Measurements from ENCODE around the gene LBHD1.
"Not testable (repeated sequence)": the region's sequence is repeated elsewhere in the genome, so short reads cannot be mapped to it uniquely, and the experiment has no call there.

The LBHD1 gene

GRCh38 chr11:62654297-62654696, 17.8 kb downstream of the LBHD1 start:
- no peak for FAIRE-seq

DNA sequence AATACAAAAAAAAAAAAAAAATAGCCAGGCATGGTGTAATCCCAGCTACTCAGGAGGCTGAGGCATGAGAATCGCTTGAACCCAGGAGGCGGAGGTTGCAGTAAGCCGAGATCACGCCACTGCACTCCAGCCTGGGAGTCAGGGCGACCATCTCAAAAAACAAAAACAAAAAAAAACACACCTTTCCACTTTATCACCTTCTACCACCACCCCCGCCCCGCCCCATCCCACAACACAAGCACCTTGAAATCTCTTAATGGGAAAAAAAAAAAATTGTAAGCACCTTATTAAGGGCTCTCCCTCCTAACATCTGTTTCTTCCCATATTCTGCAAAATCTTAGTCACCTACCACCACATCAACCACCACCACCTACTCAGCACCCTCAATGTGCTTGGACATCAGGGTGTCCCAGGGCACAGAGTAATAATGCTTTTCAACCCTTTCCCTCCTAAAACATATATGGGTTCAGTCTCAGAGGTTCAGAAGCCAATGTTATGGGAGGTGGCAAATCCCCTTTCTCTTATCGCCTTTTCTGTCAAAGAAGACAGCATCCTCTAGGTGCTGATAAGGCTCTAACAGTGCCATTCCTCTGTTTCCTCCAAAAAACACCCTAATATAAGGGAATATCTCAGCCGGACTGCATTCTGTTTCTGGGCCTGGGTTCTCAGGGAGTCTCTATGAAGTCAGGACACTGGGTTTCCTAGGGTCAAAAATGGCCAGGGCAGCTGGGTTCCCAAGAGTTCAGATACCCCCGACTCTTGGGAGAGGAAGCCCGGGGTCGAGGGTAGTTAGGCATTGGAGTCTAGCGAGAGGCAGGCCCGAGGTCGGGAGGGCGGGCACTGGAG, 19.7 kb downstream of the LBHD1 start:
- no peak for FAIRE-seq

GRCh38 chr11:62650283-62650682, 21.8 kb downstream of the LBHD1 start:
- not testable (repeated sequence) for FAIRE-seq

DNA sequence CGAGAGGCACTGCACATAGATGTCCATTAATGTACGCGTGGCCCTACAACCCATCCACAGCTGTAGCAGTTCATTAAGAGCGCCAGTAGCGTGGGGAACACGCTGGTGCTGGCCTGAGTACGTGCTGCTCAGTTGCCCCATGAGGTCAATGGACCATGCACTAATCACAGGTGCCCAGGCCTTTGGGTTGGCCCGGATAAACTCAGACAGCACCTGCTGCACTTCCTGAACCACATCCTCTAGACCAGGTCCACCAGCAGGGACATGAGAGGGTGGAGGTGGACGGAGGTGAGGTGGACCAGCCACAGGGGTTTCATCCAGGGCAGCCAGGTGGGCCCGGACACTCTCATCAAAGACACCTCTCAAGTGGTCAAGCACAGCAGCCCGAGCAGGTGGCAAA, 22.6 kb downstream of the LBHD1 start:
- FAIRE-seq, result no peak

- no peak for FAIRE-seq
These were observed 23.1 kb downstream of the LBHD1 start for GRCh38 chr11:62648967-62649364.

- no peak for FAIRE-seq
These were observed 23.7 kb downstream of the LBHD1 start for GRCh38 chr11:62648185-62648966.

GRCh38 chr11:62647609-62648005, 24.5 kb downstream of the LBHD1 start:
- FAIRE-seq, result no peak

DNA sequence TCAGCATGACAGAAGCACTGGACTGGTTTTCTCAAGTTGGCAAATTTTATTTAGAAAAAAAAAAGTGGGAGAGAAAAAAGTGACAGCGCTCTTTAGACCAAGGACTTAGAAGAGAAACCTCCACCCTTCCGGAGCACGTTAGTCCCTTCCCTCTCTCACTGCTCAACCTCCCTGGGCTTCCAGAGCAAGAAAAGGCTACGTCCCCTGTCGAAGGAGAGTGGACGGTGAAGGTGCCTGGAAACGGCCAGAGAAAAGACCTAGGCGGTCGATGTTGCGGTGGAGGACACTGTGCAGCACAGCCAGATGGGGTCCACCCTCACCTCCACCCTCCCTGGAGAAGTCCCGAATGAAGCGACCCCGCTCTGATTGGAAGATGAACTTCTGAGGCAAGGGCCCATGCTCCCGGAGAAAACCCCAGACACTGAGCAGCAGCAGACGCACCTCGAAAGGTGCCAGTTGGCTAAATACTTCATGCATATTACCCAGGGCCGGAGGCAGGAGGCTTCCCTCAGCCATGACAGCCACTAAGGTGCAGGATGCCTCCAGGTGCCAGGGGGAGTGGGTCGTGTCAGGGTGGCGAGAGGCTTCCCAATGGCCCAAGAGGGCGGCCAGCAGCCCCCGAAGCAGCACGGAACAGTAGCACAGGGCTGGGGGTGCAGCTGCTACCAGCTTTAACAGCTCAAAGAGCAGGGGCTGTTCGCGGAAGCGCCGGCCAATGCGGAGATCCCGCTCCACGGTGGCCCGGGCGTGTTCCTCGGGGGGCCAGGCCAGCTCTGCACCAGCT, 25.1 kb downstream of the LBHD1 start:
- FAIRE-seq, result no peak

- FAIRE-seq, result peak; percentile 55
These were observed 25.9 kb downstream of the LBHD1 start, which contains the start of gene GANAB for GRCh38 chr11:62645946-62646824. Gene GANAB (minus strand): TSS chr11:62646613. CDS start chr11:62646599, 14 bp downstream.

DNA sequence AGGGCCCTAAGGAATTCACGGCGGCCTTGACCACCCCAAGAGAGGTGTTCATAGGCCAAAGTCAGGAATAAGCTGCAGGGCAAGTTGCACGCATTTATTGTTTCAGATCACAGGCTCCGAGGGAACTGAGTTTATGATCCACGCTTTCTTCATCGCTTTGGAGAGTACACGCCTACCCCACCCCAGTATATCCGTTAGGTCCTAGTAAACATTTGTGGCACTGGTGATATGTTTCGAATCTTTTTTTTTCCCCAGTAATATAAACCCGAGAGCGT, 26.5 kb downstream of the LBHD1 start:
- FAIRE-seq, result no peak

GRCh38 chr11:62644220-62644619, 27.8 kb downstream of the LBHD1 start:
- no peak for FAIRE-seq

DNA sequence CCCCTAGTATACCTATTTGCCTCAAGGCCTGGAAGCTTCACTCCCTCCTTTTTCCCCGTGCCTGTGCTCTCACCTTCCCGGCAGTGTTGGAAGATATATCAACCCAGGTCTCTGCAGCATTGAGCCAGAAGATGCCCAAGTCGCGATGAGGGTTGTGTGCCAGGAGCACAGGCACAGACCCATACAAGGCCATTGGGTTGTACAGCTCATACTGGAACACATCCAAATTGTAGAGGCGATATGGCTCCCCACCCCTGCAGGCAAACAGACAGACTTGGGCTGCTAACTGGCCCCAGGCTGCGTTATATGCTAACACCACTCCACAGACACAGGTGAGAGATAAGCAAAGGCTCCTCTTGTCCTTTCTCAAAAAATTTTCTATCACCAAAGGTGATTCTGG, 39.6 kb downstream of the LBHD1 start:
- FAIRE-seq, result no peak

- no peak for FAIRE-seq
These were observed 44.4 kb downstream of the LBHD1 start for GRCh38 chr11:62627713-62628112.

DNA sequence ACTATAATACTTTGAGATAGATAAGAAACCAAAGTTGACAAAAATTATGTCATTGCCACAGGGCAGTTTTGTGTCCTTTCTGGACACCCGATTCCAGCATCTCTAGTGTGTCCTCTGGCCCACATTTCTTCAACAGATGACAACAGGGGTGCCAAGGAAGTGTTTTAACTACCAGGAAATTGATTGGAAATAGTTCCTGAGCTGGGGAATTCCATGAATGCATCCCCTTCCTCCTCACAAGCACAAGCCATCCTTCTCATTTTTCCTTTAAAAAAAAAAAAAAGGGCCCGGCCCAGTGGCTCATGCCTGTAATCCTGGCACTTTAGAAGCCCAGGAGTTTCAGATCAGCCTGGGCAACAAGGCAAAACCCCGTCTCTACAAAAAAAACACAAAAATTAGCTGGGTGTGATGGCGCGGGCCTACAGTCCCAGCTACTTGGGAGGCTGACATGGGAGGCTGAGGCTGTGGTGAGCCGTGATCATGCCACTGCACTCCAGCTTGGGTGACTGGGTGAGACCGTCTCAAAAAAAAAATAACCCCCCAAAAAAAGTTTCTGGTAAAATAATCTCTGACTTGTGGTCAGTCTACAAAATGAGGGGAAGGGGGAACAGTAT, 49.5 kb downstream of the LBHD1 start:
- no peak for FAIRE-seq

DNA sequence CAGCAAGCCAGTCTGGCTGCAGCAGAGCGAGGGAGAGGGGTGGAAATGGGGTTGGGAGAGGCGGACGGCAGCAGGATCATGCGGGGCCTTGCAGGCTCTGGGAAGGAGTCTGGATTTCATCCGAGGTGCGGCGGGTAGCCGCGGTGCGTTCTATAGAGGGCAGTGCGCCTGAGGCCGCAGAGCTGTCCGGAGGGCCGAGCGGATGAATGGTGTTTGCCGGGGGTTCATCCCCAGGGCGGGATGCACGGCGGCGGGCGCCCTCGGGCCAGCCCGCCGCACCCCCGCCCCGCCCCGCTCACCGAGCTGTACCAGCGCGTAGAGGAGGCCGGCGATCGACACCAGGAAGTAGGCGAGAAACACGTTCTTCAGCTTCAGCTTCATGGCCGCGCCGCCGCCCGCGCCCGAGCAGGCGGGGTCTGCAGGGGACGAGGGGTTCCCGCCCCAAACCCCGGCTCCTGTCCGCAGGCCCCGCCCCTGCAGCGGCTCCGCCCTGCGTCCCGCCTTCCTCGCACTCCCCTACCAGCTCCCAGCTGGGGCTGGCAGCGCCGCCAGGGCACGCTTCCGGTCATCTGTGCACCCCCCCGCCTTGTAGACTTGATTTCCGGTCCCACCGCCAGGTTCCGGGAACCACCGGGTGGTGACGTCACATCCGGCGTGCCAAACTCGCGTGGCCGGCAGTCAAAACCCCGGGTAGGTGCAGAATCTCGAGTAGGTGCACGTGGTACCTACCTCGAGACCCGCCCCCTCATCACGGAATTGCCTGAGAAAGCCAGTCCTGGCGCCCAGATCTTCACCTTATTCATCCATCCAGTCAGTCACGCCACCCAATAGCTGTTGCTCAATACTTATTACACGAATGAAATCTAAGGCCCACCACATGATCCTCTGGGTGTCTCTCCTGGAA, 50.2 kb downstream of the LBHD1 start, which contains the start of gene B3GAT3:
B3GAT3 (minus strand) TSS at position 420 of the 904 bp plus-strand sequence; CDS start at position 381, 39 bp downstream.
- peak; percentile 61 for FAIRE-seq

DNA sequence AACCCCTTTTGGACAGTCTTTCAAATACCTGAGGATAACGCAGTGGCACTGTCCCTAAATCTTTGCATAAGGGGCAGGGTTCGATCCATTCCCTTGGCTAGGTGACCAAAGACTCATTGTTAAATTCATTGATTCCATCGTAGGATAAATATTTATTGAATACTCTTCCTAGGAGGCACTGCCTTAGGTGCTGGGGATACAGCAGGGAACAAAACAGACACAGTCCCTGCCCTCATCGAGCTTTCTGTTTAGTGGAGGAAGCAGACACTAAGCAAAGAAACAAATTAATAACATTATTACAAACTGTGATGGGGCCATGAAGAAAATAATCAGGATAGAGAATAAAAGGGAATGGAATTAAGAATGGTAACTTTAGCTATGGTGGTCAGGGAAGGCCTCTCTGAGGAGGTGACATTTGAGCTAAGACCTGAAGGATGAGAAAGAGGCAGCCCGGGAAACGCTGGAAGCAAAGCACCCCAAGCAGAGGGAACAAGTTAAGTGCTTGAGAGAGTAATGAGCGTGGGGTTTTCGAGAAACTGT, 51.0 kb downstream of the LBHD1 start:
- FAIRE-seq, result no peak

GRCh38 chr11:62616957-62617356, 55.1 kb downstream of the LBHD1 start:
- FAIRE-seq, result not testable (repeated sequence)

DNA sequence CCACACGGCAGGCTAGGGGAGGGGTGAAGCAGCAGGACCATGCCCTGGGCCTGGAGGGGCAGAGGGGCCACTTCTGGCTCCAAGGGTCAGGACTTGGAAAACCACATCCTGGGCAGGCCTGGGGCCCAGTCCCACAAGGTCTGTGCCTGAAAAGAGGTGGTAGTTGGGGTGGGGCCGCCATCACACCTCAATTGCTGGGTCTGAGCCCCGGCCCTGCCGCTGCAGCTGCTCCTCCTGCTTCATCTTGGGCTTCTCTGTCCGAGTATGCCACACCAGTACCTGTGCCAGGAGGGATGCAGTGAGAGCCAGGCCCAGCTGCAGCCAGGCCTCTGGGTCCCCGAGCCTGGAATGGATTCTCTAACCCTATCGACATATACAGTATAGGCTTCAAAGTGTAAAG, 56.5 kb downstream of the LBHD1 start:
- FAIRE-seq, result no peak

DNA sequence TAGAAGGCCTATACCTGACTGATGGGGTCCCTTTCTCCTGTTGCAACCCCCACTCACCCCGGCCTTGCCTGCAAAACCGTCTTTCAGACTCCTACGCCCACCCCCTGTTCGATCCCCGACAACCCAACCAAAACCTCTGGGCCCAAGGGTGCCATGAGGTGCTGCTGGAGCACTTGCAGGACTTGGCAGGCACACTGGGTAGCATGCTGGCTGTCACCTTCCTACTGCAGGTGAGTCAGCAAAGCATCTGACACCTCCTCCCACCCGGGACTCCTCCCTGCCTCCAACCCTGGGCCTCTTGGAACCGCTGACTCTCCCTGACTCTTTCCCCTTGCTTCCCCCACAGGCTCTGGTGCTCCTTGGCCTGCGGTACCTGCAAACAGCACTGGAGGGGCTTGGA, 57.8 kb downstream of the LBHD1 start:
- FAIRE-seq, result no peak

GRCh38 chr11:62613291-62613778, 58.7 kb downstream of the LBHD1 start:
- no peak for FAIRE-seq
